Right ventricle myocardium superior (tissue), 1 donor: ENCODE measurements around the gene ESRRA. TPM values are rescaled to one million over a fixed set of nuclear protein-coding genes. Genes with fewer than 3 reads are reported as not detected.

Experiments used
- microRNA-seq: library from miRNA; unstranded; fragments of <30 nt; microRNA quantifications from one replicate; pipeline ENCODE4 v1.2.0, GENCODE V29; 2020
- total RNA-seq: library from RNA; stranded (reverse); fragmentation: NEBNext Ultra II Directional; extraction: Animal tissue kit (Norgen Biotek cat#: 25700); gene quantifications from one replicate; pipeline ENCODE4 v1.2.1, GENCODE V29; 2021
- donor health status: DM: no; HTN: yes; CAD: no; lungs with severe emphysema.

Gene ESRRA
- total RNA-seq, 1 donor from 2014 or later, result 241 TPM

Small RNA genes within 50 kb of the gene (microRNA-seq; reads per million reads assigned to microRNA genes)
- gene MIR7155, result 1.3 reads per million

Other genes starting within 250 kb of the ESRRA start
- 124 TPM for gene MACROD1, start 139.4 kb upstream of the ESRRA start, total RNA-seq
- gene STIP1, start 119.4 kb upstream of the ESRRA start, total RNA-seq, result 116 TPM
- 6.0 TPM for gene FERMT3, start 98.8 kb upstream of the ESRRA start, total RNA-seq
- gene TRPT1, start 79.3 kb upstream of the ESRRA start, total RNA-seq, result 79.8 TPM
- gene NUDT22, start 79.2 kb upstream of the ESRRA start, total RNA-seq, result 60.8 TPM
- gene DNAJC4, start 75.0 kb upstream of the ESRRA start, total RNA-seq, result 58.0 TPM
- gene VEGFB, start 70.9 kb upstream of the ESRRA start, total RNA-seq, result 276 TPM
- gene FKBP2, start 64.4 kb upstream of the ESRRA start, total RNA-seq, result 41.6 TPM
- gene PPP1R14B, start 58.6 kb upstream of the ESRRA start, total RNA-seq, result 123 TPM
- 11.3 TPM for gene PLCB3, start 54.0 kb upstream of the ESRRA start, total RNA-seq
- 90.1 TPM for gene BAD, start 20.9 kb upstream of the ESRRA start, total RNA-seq
- 28.5 TPM for gene GPR137, start 19.7 kb upstream of the ESRRA start, total RNA-seq
- gene KCNK4, start 14.2 kb upstream of the ESRRA start, total RNA-seq, result not detected
- gene CATSPERZ, start 5.2 kb upstream of the ESRRA start, total RNA-seq, result not detected
- gene TRMT112, start 12.0 kb downstream of the ESRRA start, total RNA-seq, result 97.5 TPM
- gene PRDX5, start 12.6 kb downstream of the ESRRA start, total RNA-seq, result 417 TPM
- 7.7 TPM for gene CCDC88B, start 34.7 kb downstream of the ESRRA start, total RNA-seq
- gene RPS6KA4, start 53.6 kb downstream of the ESRRA start, total RNA-seq, result 14.6 TPM